Activated T-cell treated with anti-CD3 and anti-CD28 coated beads for 1 hour (primary cell): ENCODE data around the gene MAMSTR.
"Not testable (repeated sequence)": the region's sequence is repeated elsewhere in the genome, so short reads cannot be mapped to it uniquely, and the experiment has no call there.

Experiments
- DNase-seq: peaks from one replicate; pipeline ENCODE4 v3.0.0-alpha.2; 2020; ENCODE audit warnings: low read depth

Gene MAMSTR

GRCh38 chr19:48718711-48719231 lies 754 bp downstream of the MAMSTR start:
- DNase-seq: no peak

GRCh38 chr19:48718106-48718505 lies 1.4 kb downstream of the MAMSTR start:
- DNase-seq: not testable (repeated sequence)

- DNase-seq: no peak
Measured at GRCh38 chr19:48716562-48717291, 2.8 kb downstream of the MAMSTR start.

GRCh38 chr19:48715681-48716171 lies 3.8 kb downstream of the MAMSTR start:
- no peak for DNase-seq

- no peak for DNase-seq
Measured at GRCh38 chr19:48714759-48715675, 4.5 kb downstream of the MAMSTR start.

GRCh38 chr19:48713864-48714755 lies 5.4 kb downstream of the MAMSTR start:
- peak; percentile 91 for DNase-seq

GRCh38 chr19:48713041-48713863 lies 6.3 kb downstream of the MAMSTR start:
- DNase-seq: no peak

GRCh38 chr19:48711106-48711662 lies 8.3 kb downstream of the MAMSTR start:
- no peak for DNase-seq

GRCh38 chr19:48708471-48708870 lies 11.1 kb downstream of the MAMSTR start:
- no peak for DNase-seq

GRCh38 chr19:48705431-48705830 lies 14.1 kb downstream of the MAMSTR start:
- no peak for DNase-seq

GRCh38 chr19:48703316-48703715 lies 16.2 kb downstream of the MAMSTR start:
- no peak for DNase-seq

- DNase-seq: no peak
Measured at GRCh38 chr19:48702701-48703100, 16.8 kb downstream of the MAMSTR start.

GRCh38 chr19:48698046-48698445 lies 21.5 kb downstream of the MAMSTR start:
- DNase-seq: no peak

GRCh38 chr19:48696353-48697010 lies 23.0 kb downstream of the MAMSTR start:
- peak; percentile 11 for DNase-seq

GRCh38 chr19:48695743-48696352 lies 23.7 kb downstream of the MAMSTR start, which contains the start of gene FUT2:
Gene FUT2 (plus strand): TSS chr19:48695971. CDS start chr19:48702957, 6,986 bp downstream.
- DNase-seq: no peak

- not testable (repeated sequence) for DNase-seq
Measured at GRCh38 chr19:48693629-48694028, 25.9 kb downstream of the MAMSTR start.

GRCh38 chr19:48689449-48689848 lies 30.1 kb downstream of the MAMSTR start:
- no peak for DNase-seq

GRCh38 chr19:48687776-48688175 lies 31.7 kb downstream of the MAMSTR start:
- no peak for DNase-seq

GRCh38 chr19:48686637-48687036 lies 32.9 kb downstream of the MAMSTR start:
- DNase-seq: not testable (repeated sequence)
